ENCODE measurements around the gene FCRL6. TPM values are rescaled to one million over a fixed set of nuclear protein-coding genes. Genes with fewer than 3 reads are reported as not detected.

Gene FCRL6
- total RNA-seq, 3 donors from 2014 or later = 0.38 to 0.82 (median 0.41) TPM

- DNase-seq (peak; percentile 98 to 99 (median 98)), ATAC-seq (peak; percentile 98)
- Histone ChIP-seq H3K36me3 (ENCODE audit: low read depth) (no peaks in the 10 kb centered on the region), H3K4me1 (ENCODE audit: low read depth) (peaks cover 5% of the 10 kb centered on the region), H3K4me3 (peak within 1 kb of the TSS; percentile 69), H3K9me3 (no peaks in the 10 kb centered on the region)
- intact Hi-C loops (cut with DNase I, micrococcal nuclease) = no loop called here
- TF ChIP-seq CTCF (IDR thresholded peaks at IDR 0.05) = peak; percentile 92
Measured at GRCh38 chr1:159780583-159781582, 21.3 kb upstream of the FCRL6 start, which contains the start of gene DUSP23. Gene DUSP23, plus strand, starts transcription at chr1:159780962. Its CDS starts 139 bp downstream, at chr1:159781101.

- intact Hi-C loops (cut with DNase I, micrococcal nuclease) = no loop called here
- H3K36me3 ChIP-seq (ENCODE audit: low read depth) = no peaks in the 10 kb centered on the region
- DNase-seq (no peak), ATAC-seq (no peak)
- no peak for TF ChIP-seq CTCF (IDR thresholded peaks at IDR 0.05)
- H3K9me3 ChIP-seq = no peaks in the 10 kb centered on the region
- no peak overlapping the region for H3K4me3 ChIP-seq
- peaks cover 5% of the 10 kb centered on the region for H3K4me1 ChIP-seq (ENCODE audit: low read depth)
Measured at GRCh38 chr1:159781992-159782391, 20.2 kb upstream of the FCRL6 start.

GRCh38 chr1:159783724-159784123 is 18.4 kb upstream of the FCRL6 start:
- Histone ChIP-seq H3K4me3 (no peak overlapping the region), H3K36me3 (ENCODE audit: low read depth) (no peaks in the 10 kb centered on the region), H3K4me1 (ENCODE audit: low read depth) (peaks cover 5% of the 10 kb centered on the region), H3K9me3 (no peaks in the 10 kb centered on the region)
- DNase-seq = no peak
- intact Hi-C loops (cut with DNase I, micrococcal nuclease) = no loop called here
- no peak for ATAC-seq
- no peak for TF ChIP-seq CTCF (IDR thresholded peaks at IDR 0.05)

DNA sequence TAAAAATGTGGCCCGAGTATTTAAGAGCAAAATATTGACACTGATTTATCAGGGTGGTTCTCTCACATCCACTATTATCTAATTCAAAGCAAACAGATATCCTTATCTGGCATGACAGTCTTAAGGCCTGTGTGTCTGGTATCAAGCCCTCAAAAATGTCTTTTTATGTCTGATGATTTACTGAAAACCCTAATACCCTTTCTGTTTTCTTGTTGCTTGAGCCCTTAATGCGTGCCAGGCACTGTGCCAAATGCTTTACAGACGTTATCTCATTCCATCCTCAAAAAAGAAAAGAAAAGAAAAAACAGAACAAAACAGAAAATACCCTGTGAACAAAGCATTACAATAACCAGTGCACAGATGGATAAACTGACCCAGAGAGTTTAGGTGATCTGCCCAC is 15.7 kb upstream of the FCRL6 start:
- no peak for TF ChIP-seq CTCF (IDR thresholded peaks at IDR 0.05)
- Histone ChIP-seq H3K36me3 (ENCODE audit: low read depth) (no peaks in the 10 kb centered on the region), H3K9me3 (no peaks in the 10 kb centered on the region), H3K4me1 (ENCODE audit: low read depth) (no peaks in the 10 kb centered on the region), H3K4me3 (no peak overlapping the region)
- ATAC-seq (no peak), DNase-seq (no peak)
- intact Hi-C loops (cut with DNase I, micrococcal nuclease) = no loop called here

DNA sequence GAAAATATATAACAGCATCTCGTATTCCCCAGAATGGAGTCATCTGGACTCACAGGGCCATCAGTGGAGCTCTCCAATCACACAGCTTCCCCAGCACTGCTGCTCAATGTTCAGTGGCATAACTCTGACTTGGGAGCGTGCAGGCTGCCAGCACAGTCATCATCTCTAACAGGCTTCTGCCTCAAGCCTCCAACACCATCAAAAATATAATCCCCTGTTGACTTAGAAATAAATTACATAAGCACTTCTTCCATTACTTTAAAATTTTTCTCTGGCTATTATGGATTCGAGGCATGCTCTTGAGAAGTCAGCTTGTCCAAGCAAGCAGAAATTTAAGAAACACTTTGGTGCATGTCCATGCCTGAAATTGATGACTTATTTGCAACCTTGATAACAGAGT is 15.2 kb upstream of the FCRL6 start:
- intact Hi-C loops (cut with DNase I, micrococcal nuclease) = no loop called here
- no peak for TF ChIP-seq CTCF (IDR thresholded peaks at IDR 0.05)
- Histone ChIP-seq H3K9me3 (no peaks in the 10 kb centered on the region), H3K4me1 (ENCODE audit: low read depth) (no peaks in the 10 kb centered on the region), H3K4me3 (no peak overlapping the region), H3K36me3 (ENCODE audit: low read depth) (no peaks in the 10 kb centered on the region)
- ATAC-seq = no peak
- DNase-seq = no peak

Data from mucosa of descending colon (tissue), 3 donors.